ENCODE results near the gene ATPAF1.

The ATPAF1 gene

DNA sequence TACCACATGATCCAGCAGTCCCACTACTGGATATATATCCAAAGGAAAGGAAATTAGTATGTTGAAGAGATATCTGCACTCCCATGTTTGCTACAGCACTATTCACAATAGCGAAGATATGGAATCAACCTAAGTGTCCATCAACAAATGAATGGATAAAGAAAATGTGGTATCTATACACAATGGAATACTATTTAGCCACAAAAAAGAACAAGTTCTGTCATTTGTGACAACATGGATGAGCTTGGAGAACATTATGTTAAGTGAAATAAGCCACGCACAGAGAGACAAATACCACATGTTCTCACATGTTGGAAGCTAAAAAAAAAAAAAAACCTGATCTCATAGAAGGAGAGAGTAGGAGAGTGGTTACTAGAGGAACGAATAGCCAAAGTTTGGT, 17.7 kb downstream of the ATPAF1 start:
- no peak for DNase-seq (ENCODE audit: low spot score)

DNA sequence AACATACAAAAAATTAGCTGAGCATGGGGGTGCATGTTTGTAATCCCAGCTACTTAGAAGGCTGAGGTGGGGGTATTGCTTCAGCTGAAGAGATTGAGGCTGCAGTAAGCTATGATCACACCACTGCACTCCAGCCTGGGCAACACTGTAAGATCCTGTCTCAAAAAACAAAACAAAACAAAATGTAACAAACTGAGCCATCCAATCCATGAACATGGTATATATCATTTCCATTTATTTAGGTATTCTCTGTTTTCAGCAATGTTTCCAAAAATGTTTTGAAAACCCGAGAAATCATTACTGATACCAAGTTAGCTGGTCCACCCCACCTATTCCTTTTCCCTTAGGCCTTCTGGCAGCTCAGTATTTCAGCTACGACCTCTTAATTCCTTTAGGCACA, 18.4 kb downstream of the ATPAF1 start:
- DNase-seq (ENCODE audit: low spot score), result no peak

DNA sequence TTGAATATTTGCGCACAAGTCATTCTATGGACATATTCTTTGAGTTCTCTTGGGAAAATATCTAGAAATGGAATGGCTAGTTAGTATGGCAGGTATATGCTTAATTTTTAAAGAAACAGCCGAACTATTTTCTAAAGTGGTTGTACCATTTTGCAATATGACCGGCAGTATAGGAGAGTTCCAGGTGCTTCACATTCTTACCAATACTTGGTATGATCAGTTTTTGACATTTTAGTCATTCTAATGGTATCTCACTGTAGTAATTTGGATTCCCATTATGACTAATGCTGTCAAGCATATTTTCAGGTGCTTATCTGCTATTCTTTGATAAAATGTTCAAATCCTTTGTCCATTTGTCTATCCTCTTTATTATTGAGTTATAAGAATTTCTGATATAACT, 20.6 kb downstream of the ATPAF1 start:
- DNase-seq (ENCODE audit: low spot score), result no peak

DNA sequence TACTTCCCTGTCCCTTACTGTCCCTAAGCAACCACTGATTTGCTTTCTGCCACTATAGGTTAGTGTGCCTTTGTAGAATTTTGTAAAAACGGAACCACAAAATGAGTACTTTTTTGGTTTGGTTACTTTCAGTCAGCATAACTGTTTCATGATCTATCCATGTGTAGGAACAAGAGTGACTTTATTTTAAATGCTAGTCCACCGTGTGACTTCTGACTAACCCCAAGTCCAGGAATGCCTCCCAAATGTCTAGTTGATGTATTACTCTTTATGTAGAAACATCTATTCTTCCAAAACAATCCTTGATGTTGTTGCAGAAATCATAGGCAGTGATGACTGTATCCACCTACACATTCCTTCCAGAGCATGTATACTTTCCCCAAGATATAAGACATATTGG, 21.3 kb downstream of the ATPAF1 start:
- DNase-seq (ENCODE audit: low spot score), result no peak

DNA sequence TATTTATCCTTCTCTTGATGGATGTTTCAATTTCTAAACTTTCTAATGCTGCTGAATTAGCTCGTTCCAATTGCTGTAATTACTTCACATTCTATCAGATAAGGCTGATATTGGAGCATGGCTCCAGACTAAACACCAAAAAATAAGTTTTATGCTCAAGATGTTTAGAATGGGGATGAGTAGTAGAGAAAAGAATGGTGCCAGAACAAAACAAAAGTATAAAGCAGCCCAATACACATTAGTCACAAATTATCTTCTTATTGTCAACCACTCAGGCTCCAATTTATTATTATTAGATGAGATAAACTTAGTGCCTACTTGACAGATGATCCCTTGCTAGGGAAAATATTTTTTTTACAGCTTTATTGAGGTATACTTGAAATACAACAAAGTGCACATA, 21.8 kb downstream of the ATPAF1 start:
- DNase-seq (ENCODE audit: low spot score), result no peak

DNA sequence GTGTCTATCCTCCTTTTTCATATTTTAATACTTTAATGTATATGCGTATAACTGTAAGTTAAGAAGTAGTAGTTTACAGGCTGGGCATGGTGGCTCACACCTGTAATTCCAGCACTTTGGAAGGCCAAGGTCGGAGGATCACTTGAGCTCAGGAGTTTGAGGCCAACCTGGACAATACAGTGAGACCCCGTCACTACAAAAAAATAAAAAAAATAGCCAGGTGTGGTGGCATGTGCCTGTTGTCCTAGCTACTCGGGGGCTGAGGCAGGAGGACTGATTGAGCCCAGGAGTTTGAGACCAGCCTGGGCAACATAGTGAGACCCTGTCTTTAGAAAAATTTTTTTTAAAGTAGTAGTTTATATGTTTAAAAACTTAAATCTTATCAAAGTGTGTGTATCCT, 22.3 kb downstream of the ATPAF1 start:
- DNase-seq (ENCODE audit: low spot score), result no peak

DNA sequence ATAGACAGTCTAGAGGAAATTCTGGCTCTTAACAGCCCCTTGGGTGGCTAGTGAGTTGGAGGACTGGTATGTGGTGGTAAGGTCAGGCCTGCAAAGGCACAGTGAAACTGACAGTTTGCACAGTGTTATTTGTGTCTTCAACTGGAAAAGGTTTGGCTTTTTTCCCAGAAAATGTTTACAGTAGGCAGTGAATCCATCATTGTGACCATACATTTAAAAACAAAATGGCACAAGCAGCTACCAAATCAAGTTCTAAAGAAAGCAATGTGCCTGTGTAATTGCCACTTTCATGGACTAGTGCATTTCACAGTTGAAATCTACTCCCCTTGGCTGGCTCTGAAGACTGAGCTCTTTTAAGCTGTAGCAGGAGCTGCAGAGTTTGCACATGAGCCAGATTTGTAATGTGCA, 24.8 kb downstream of the ATPAF1 start:
- no peak for DNase-seq (ENCODE audit: low spot score)

DNA sequence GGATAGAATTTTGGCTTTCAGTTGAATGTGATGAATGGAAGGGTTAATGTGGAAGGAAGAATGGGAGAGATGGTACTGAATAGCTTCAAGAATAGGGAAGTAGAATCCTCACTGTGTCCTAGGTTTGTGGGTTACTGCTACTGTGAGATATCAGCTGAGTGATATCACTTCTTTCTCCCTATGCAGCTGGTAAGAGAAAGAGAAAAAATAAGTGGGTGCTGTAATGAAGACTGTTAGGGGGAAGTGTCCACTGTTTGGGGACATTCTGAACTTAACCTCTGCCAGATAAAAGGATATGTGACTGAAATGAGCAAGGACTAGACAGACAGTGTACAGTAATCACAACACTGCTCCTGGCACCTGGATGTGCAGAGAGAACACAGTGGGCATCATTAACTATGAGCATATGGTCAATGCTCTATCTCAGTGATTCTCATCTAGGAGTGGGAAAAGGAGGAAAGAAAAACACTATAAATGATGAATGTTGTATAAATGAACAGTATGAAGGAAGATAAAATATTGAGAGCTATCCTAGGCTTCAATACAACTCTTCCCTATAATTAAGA, 26.0 kb downstream of the ATPAF1 start:
- no peak for DNase-seq (ENCODE audit: low spot score)

DNA sequence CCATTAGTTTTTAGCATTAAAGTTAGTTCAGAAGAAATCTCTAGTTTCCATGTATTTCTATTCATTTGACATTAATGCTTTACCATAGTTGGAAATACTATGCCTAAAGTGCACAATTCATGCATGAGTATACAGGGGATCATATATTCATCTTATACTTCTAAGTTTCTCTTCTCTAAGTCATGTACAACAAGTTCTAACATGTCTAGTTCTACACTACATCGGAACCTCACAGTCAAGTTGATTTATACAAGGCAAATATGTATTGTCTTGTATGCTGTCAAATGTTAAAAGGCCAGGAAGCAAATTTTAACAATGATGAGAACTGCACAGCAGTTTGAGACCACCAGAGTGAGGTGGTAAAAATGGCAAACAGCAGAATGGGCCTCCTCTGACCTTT, 28.6 kb downstream of the ATPAF1 start:
- DNase-seq (ENCODE audit: low spot score), result no peak

DNA sequence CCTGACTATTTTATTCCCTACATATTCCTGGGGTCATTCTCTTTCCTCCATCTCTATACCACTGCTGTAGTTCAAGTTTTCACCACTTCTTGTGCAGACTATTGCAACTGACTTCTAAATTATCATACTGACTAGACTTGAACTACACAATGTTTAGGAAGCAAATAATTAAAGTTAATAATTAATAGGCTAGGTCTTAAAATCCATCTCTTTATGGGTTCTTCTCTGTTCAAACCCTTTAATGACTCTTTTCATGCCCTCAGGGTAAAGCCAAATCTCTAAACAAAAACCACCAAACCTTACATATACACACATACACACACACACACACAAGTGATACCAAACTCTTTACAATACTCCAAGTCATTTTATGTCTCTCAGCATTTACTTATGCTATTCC, 29.2 kb downstream of the ATPAF1 start:
- no peak for DNase-seq (ENCODE audit: low spot score)

DNA sequence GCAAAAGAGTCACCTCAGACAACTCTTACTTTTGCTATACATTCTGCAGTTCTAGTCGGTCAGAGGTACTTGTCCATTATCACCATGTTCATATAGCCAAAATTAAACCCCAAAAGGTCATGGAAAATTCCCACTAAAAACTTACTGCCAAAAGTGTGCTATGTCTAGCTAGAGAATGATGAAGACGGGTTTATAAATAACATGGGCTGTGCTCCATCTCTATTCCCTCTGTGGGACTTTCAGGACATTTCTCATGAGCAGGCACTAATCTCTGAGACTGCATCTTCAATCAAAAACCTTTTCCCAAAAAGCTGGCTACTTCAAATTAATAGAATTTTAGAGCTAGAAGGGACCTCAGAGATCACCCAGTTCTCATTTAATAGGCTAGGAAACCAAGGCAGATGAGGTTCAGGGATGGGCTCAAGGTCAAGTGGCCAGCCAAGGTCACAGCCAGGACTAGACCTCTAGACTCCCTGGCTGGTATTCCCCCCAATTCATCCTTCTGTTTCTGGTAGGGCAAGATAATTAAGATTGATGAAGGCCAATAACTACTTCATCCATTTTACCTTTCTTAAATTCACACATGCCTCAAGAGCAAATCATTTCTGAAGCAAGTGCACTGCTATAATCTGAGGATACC, 30.6 kb downstream of the ATPAF1 start:
- no peak for DNase-seq (ENCODE audit: low spot score)

DNA sequence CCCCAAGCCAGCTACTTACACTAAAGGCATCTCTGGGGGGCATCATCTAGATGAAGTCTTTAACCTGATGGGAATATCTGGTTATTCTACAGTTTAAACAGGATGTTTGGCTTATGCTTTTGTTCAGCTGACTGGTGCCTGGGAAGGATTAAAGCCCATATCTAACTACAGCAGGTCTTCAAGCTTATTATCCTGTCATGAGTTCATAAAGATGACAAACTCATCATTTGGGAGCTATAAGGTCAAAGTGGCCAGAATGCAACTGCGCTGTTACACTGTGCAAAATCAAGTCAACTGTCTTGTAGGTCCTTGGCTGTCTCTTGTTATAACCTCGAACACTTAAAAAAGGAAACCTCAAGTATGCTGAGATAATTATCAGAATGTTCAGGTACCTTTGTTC, 33.0 kb downstream of the ATPAF1 start:
- DNase-seq (ENCODE audit: low spot score), result no peak

DNA sequence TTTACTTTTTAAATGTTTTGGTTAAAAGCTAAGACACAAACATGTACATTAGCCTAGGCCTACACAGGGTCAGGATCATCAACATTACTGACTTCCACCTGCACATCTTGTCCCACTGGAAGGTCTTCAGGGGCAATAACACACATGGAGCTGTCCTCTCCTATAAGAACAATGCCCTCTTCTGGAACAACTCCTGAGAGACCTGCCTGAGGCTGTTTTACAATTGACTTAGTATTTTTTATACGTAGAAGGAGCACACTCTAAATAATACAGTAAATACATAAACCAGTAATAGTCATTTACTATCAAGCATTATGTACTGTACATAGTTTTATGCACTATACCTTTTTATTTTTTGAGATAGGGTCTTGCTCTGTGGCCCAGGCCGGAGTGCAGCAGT, 37.4 kb downstream of the ATPAF1 start:
- DNase-seq (ENCODE audit: low spot score), result no peak

DNA sequence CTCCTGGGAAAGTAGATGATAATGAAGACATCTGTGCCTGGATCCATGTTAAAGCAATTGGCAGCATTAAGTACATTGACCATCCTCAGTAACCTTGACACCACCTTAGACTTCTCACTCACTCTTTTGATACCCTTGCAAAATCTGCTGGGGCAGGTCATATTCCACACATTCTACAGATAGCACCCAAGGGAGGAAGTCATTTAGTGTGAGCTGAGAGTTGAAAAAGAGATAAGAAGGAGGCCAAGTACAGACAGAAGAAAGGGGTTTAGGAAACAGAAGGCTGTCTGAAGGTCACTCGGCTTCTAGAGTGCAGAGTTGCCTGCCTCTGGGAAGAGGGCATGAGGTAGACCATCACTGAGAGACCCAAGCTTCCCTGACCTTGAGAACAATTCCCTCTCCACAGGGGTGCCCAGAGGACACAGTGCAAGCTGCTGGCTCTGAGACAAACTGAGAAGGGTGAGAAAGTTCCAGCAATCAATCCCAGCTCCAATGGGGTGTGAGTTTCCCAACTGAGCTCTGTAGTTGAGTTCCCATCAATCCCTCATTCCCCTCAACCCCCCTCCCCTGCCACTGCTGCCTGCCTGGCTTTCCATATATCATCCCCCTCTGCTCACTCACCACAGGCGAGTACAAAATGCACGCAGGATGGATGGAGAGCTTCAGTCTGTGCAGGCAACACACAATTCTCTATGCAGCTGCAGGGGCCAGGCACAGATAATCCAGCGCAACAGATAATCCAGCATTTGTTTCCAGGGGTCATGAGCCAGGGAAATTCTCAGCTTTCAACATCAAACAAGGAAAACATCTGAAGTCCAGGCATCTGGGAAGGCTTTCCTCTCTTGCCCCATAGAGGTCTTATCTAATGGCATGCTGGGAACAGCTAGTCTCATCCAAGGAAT, 44.2 kb downstream of the ATPAF1 start:
- no peak for DNase-seq (ENCODE audit: low spot score)

DNA sequence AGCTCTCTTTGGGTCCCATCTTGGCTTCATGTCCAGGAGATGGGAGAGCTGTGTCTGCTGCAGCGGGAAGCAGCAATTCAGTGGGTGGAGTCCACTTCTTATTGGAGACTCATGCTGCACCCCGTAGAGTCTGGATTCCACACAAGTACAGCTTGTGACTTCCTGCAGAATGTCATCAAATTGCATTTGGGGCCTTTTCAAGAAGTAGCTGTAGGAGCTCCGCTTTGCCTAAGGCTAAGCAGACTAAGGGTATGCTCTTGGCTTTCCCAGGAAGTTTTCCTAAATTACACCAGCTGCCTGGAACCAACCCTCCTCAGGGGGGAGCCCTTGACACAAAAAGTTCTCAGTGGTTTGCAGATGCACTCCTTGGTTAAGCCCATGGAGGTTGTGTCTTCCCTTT, 45.8 kb downstream of the ATPAF1 start:
- no peak for DNase-seq (ENCODE audit: low spot score)

DNA sequence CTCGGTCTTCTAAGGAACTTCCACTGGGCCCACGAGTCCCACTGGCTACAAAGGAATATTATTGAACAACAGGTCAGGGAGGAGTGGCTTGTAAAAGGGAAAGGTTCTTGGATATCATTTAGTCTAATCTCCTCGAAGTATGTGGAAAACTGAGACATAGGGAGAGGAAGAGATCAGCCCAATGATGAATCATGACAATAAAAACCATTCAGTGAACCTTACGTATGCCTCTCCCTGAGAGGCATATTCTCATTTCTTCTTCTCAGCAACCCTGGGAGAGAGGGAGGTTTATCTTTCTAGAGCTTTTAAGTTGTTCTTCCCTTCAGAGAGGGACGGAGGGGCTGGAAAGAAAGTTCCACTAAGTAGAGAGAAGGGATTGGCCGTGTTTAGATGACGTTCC, 46.2 kb downstream of the ATPAF1 start:
- DNase-seq (ENCODE audit: low spot score), result no peak

DNA sequence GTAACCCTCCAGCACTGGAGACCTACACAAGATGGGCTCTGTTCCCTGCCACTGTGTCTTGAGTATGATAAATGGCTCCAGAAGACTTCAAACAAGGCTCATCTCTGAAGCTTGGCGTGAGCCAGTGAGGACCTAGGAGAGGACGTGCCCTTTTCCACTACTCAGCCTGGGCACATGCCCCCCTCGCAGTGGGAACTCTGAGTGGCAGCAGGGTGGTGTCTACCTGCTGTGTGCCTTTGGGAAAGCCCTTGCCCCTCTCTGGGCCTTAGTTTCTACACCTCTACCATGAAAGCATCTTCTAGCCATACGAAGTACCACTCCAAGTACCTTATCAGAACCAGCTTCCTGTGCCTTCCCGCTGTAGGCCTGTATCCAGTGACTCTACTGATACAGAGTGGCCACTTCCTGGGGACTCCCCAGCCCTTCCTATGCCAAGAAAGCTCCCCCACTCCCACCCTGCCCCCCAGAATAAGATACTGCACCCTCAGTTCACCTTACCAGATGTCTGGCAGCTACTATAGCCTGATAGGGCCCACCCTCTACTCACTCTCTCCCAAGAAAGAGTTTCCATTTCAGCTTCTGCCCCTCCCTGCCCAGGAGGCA, 48.4 kb downstream of the ATPAF1 start:
- DNase-seq (ENCODE audit: low spot score), result no peak

DNA sequence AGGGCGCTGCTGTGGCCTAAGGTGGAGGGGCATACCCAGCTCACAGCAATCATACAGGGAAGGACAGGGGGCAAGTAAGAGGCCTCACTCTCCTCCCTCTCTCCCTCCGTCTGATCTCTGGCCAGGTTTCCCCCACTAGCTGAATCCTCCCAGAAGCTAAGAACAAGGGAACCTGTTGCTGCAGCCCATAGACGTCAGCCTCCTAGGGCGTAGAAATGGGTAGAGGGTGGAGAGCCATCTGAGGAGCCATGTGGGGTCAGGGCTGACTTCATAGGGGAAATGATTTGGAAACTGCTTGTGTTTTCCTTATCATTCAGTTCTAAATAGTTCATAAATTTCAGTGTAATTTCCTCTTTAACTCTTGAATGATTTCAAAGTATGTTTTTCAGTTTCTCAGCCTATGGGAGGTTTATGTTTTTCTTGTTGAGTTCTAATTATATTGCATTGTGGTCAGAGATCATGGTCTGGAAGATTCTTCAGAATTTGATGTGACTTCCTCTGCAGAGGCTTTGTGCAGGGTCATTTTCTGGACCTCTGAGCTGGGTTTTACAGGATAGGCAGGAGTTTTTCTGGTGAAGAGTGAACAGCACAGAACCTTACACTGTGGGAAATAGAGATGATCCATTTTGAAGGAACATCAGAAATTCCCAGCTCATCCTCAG, 49.3 kb downstream of the ATPAF1 start:
- no peak for DNase-seq (ENCODE audit: low spot score)

DNA sequence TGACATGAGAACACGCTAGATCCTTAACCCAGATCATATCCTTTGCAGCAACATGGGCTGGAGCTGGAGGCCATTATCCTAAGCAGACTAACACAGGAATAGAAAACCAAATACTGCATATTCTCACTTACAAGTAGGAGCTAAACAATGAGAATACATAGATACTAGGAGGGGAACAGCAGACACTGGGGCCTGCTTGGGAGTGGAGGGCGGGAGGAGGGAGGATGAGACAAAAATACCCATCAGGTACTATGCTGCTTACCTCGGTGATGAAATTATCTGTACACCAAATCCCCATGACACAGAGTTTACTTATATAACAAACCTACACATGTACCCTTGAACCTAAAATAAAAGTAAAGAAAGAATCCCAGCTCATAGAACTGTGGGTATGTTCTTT, 50.3 kb downstream of the ATPAF1 start:
- DNase-seq (ENCODE audit: low spot score), result no peak

DNA sequence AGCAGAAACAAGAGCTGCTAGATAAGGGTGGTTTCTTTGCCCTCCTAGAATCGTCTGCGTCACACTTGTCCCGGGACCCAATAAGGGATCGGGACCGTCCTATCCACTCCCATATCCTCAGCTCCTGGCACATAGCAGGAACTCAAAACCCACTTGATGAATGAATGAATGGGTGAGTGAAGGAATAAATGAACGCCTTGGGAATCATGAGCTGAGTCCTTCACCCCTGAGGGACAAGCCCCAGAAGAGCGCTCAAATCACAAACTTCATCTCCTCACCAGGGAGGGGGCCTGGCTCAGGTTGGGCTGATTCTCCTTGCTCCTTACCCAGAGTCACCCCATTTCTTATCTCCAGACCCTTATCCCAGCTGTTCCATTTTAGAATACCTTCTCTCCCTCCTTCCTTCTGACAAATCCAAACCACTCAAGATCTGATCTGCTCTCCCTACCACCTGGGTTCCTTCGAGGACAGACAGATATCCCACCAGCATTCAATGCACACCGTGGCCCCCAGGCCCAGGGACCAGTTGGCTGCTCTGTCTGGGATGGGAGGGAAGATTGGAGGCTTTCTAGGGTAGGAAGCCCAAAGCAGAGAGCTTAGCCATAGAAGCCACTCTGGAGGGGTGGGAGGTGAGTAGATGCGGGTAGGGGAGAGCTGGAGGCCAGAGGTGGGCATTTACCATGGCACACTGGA, 50.9 kb downstream of the ATPAF1 start:
- DNase-seq (ENCODE audit: low spot score), result no peak

DNA sequence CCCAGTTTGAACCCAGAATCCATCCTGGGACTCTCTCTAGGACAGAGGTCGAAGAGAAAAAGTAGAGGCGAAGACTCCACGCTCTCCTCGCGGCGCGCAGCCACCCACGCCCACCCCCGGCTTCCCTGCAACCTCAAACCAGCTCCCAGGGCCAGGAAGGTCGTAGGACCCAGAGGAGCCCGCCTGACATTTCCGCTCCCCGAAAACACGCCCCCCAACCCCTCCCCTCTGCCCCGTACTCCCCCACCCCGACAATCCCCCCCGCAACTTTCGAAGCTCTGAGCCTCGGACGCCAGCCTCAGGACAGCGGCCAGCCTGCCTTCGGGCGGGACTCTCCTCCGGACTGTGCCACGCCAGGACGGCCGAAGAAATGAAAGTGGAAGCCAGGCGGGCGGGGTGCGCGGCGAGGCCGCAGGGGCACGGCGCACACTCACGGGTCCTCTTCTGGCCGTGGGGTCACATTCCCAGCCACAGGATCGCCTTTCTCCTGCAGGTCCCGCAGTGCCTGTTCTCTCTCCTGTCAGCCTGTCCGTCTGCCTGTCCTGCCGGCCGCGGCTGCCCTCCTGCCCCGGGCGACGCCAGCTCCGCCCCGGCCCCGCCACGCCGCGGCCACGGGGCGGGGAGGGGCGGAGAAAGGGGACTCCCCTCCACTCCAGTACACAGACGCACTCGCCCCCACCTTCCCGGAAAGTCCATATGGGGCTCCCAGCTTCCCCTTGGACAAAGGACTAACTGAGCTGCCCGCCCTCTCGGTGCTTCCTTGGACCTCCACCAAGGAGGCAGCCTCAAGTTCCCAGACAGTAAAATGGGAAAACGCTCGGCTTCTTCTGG, 51.7 kb downstream of the ATPAF1 start, which contains the start of gene MOB3C:
Gene MOB3C (minus strand): TSS at position 535 of the 831 bp plus-strand sequence. CDS start 3,490 bp downstream, outside the sequence.
- peak; percentile 81 for DNase-seq (ENCODE audit: low spot score)

Measured in ecto neural progenitor cell (in vitro differentiated cells).